Mucosa of rectum (tissue), 2 donors: ENCODE data around the gene CCDC18.
A peak's percentile ranks its signal among the peaks of the same experiment; 100 is the strongest.
"Not testable (repeated sequence)": the region's sequence is repeated elsewhere in the genome, so short reads cannot be mapped to it uniquely, and the experiment has no call there.

Source experiments
- H3K27ac ChIP-seq, 2 donors: one replicate each; pipeline ENCODE4 v1.7.0; 2013; ENCODE audit warnings: inconsistent platforms in 2 of 2, low read depth in 2 of 2, low read length in 2 of 2
- H3K27me3 ChIP-seq, 2 donors: one replicate each; pipeline ENCODE4 v1.7.0; 2013; ENCODE audit warnings: low read length in 2 of 2; ENCODE audit not compliant: control insufficient read depth in 2 of 2, insufficient read depth in 2 of 2
- H3K36me3 ChIP-seq, 2 donors: one replicate each; pipeline ENCODE4 v1.7.0; 2013; ENCODE audit warnings: low read length in 2 of 2; ENCODE audit not compliant: control insufficient read depth in 2 of 2, insufficient read depth in 2 of 2
- H3K4me1 ChIP-seq, 2 donors: one replicate each; pipeline ENCODE4 v1.7.0; 2013; ENCODE audit warnings: low read length in 2 of 2, mild to moderate bottlenecking in 1 of 2; ENCODE audit not compliant: control insufficient read depth in 2 of 2, insufficient read depth in 2 of 2
- H3K4me3 ChIP-seq, 2 donors: one replicate each; pipeline ENCODE4 v1.7.0; 2013; ENCODE audit warnings: low read length in 2 of 2
- H3K9ac ChIP-seq, 2 donors: one replicate each; pipeline ENCODE4 v1.7.0; 2013; ENCODE audit warnings: low read length in 2 of 2, low read depth in 1 of 2, mild to moderate bottlenecking in 1 of 2
- H3K9me3 ChIP-seq, 2 donors: one replicate each; pipeline ENCODE4 v1.7.0; 2013; ENCODE audit warnings: low read length in 2 of 2; ENCODE audit not compliant: control insufficient read depth in 2 of 2
- donor health status: healthy.
- donor health status: Normal muscosa, but diverticular disease.

Gene CCDC18

DNA sequence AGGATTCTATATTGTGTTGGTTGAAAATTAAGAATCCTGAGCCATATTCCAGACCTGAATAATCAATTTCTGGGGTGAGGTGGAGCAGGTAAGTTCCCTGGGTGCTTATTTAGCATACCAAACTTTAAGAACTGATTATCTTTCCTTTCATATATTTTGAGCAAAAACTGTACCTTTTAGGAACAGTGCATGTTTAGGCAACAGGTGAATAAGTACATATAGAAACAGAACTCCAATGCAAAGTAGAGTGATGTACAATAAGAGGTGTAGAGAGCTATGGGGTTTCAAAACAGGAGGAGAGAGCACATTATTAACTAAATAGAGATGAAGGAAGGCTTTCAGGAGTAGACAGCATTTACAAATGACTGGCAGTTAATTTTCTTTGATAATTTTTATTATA is 29.1 kb upstream of the CCDC18 start:
- H3K4me1 ChIP-seq: no peaks in the 10 kb centered on the region
- no peak overlapping the region for H3K4me3 ChIP-seq
- H3K36me3 ChIP-seq: peaks cover 26 to 29% of the 10 kb centered on the region in 2 donors

DNA sequence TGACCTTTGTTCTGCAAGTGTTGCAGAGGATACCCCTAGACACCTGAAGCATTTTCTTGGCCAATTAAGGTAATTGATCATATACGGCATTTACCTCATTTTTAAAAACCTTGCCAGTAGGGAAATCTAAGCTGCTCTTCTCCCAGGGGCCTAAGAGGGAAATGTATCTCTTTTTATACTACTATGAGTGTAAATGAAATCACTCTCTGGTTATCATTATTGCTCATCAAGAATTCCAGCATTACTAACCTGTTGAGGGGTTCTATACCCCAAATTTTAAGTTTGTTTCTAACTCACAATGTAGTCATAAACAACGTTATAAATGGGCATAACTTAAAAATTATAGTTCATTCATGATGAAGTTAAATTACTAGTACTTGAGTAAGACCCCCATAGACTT is 27.7 kb upstream of the CCDC18 start:
- no peak overlapping the region for H3K9ac ChIP-seq
- no peaks in the 10 kb centered on the region for H3K27me3 ChIP-seq
- no peak overlapping the region for H3K4me3 ChIP-seq
- no peak overlapping the region for H3K27ac ChIP-seq
- H3K36me3 ChIP-seq: peaks cover 29 to 39% of the 10 kb centered on the region in 2 donors
- H3K4me1 ChIP-seq: no peaks in the 10 kb centered on the region
- no peaks in the 10 kb centered on the region for H3K9me3 ChIP-seq

More for the DNA sequence above, 29.1 kb upstream of the CCDC18 start:
- no peaks in the 10 kb centered on the region for H3K27me3 ChIP-seq
- no peak overlapping the region for H3K9ac ChIP-seq
- H3K9me3 ChIP-seq: no peaks in the 10 kb centered on the region
- H3K27ac ChIP-seq: no peak overlapping the region

DNA sequence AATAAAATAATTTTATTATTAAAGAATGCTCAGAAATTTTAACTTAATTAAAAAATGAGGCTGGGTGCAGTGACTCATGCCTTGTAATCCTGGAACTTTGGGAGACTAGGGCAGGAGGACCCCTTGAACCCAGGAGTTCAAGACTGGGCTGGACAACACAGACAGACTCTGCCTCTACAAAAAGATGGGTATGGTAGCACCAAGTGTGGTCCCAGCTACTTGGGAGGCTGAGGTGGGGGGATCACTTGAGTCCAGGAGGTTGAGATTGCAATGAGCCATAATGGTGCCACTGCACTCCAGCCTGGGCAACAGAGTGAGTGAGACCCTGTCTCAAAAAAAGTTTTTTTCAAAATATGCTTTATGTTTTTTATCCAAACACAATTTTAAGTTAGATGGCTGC is 25.6 kb upstream of the CCDC18 start:
- H3K27ac ChIP-seq: no peak overlapping the region
- H3K4me1 ChIP-seq: peaks cover 0 to 3% of the 10 kb centered on the region in 2 donors
- no peaks in the 10 kb centered on the region for H3K9me3 ChIP-seq
- no peaks in the 10 kb centered on the region for H3K27me3 ChIP-seq
- no peak overlapping the region for H3K9ac ChIP-seq
- H3K36me3 ChIP-seq: peaks cover 15 to 40% of the 10 kb centered on the region in 2 donors
- no peak overlapping the region for H3K4me3 ChIP-seq

DNA sequence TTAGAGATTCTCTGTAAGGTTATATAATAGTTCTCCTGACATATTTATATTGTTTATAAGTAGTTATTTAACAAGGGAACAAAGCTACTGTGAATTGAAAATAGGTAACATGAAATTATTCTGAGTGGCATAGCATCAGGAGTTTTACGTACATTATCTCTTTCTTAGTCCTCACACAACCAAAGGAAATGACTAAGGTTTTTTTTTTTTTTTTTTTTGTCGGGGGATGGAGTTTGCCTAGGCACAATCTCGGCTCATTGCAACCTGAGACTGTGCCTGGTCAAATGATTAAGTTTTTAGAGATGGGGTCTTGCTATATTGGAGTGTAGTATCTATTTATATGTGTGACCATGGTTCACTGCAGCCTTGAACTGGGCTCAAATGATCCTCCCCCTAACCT is 25.2 kb upstream of the CCDC18 start:
- peaks cover 15 to 40% of the 10 kb centered on the region in 2 donors for H3K36me3 ChIP-seq
- no peaks in the 10 kb centered on the region for H3K9me3 ChIP-seq

DNA sequence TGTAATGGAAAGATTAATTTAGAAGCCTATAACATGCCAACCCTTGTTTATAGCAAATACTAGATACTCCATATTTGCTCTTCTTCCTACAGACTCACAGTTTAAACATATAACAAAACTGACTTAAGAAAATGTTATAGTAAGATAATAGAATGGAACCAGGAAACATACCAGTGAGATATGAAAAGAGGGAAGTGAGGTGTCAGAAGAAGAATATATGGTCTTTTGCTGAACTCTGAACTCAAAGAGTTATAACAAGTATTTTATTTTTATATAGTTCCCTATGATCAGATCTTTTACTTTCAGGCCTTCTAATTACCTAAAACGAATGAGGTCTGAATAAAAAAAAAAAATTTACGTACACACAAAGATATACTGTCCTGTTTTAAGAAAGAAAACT is 21.2 kb upstream of the CCDC18 start:
- Histone ChIP-seq H3K27ac (peak overlapping the region in 1 of 2 donors; percentile 48), H3K4me3 (no peak overlapping the region), H3K9me3 (no peaks in the 10 kb centered on the region), H3K9ac (no peak overlapping the region), H3K4me1 (peaks cover 0 to 3% of the 10 kb centered on the region in 2 donors), H3K27me3 (no peaks in the 10 kb centered on the region), H3K36me3 (peaks cover 10 to 26% of the 10 kb centered on the region in 2 donors)

More for the DNA sequence above, 25.2 kb upstream of the CCDC18 start:
- no peaks in the 10 kb centered on the region for H3K27me3 ChIP-seq
- H3K9ac ChIP-seq: no peak overlapping the region
- H3K4me3 ChIP-seq: no peak overlapping the region
- H3K27ac ChIP-seq: no peak overlapping the region
- peaks cover 0 to 3% of the 10 kb centered on the region in 2 donors for H3K4me1 ChIP-seq

DNA sequence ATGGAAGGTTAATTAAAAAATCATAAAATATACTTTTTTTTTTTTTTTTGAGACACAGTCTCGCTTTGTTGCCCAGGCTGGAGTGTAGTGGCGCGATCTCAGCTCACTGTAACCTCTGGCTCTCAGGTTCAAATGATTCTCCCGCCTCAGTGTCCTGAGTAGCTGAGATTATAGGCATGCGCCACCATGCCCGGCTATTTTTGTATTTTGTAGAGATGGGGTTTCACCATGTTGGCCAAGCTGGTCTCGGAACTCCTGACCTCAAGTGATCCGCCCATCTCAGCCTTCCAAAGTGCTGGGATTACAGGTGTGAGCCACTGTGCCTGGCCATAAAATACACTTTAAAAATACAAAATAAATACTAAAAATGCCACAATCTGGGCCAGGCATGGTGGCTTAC is 17.2 kb upstream of the CCDC18 start:
- H3K27ac ChIP-seq, H3K4me1 ChIP-seq, H3K9ac ChIP-seq, H3K36me3 ChIP-seq, H3K4me3 ChIP-seq, H3K9me3 ChIP-seq, H3K27me3 ChIP-seq: not testable (repeated sequence)

DNA sequence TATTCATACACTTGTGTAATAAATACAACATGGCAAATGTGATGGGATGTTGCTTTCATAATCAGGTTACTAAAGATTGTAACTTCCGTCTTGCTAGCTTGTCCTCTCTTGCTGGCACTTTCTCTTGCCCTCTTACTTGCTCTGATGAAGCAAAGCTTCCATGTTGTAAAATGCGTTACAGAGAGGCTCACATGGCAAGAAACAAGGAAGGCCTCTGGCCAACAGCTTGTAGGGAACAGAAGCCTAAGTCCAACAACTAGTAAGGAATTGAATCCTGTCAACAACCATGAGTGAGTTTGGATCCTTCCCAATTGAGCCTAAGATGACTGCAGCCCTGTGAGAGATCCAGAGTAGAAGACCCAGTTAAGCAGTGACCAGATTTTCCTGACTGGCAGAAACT is 15.7 kb upstream of the CCDC18 start:
- no peak overlapping the region for H3K4me3 ChIP-seq
- H3K9ac ChIP-seq: no peak overlapping the region
- no peaks in the 10 kb centered on the region for H3K9me3 ChIP-seq
- H3K27ac ChIP-seq: no peak overlapping the region
- peaks cover 0 to 5% of the 10 kb centered on the region in 2 donors for H3K36me3 ChIP-seq
- no peaks in the 10 kb centered on the region for H3K27me3 ChIP-seq
- no peaks in the 10 kb centered on the region for H3K4me1 ChIP-seq

DNA sequence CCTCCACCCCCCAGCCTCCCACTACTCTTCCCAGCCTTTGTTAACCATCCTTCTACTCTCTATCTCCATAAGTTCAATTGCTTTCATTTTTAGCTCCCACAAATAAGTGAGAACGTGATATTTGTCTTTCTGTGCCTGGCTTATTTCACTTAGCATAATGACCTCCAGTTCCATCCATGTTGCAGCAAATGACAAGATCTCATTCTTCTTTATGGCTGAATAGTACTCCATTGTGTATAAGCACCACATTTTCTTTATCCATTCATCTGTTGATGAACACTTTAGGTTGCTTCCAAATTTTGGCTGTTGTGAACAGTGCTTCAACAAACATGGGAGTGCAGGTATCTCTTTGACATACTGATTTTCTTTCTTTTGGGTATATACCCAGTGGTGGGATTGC is 14.6 kb upstream of the CCDC18 start:
- H3K27me3 ChIP-seq, H3K27ac ChIP-seq, H3K9me3 ChIP-seq, H3K4me3 ChIP-seq, H3K36me3 ChIP-seq, H3K9ac ChIP-seq, H3K4me1 ChIP-seq: not testable (repeated sequence)

DNA sequence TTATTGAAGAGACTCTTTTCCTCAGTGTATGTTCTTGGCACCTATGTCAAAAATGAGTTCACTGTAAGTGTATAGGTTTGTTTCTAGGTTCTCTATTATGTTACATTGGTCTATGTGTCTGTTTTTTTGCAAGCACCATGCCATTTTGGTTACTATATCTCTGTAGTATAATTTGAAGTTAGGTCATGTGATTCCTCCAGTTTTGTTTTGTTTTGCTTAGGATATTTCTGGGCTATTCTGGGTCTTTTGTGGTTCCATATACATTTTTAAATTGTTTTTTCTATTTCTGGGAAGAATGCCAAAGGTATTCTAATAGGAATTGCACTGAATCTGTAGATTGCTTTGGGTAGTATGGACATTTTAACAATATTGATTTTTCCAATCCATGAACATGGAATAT is 13.5 kb upstream of the CCDC18 start:
- H3K9ac ChIP-seq: no peak overlapping the region
- H3K27me3 ChIP-seq: no peaks in the 10 kb centered on the region
- peaks cover 0 to 5% of the 10 kb centered on the region in 2 donors for H3K36me3 ChIP-seq
- H3K9me3 ChIP-seq: no peaks in the 10 kb centered on the region
- peaks cover 0 to 4% of the 10 kb centered on the region in 2 donors for H3K4me1 ChIP-seq
- no peak overlapping the region for H3K27ac ChIP-seq
- no peak overlapping the region for H3K4me3 ChIP-seq

DNA sequence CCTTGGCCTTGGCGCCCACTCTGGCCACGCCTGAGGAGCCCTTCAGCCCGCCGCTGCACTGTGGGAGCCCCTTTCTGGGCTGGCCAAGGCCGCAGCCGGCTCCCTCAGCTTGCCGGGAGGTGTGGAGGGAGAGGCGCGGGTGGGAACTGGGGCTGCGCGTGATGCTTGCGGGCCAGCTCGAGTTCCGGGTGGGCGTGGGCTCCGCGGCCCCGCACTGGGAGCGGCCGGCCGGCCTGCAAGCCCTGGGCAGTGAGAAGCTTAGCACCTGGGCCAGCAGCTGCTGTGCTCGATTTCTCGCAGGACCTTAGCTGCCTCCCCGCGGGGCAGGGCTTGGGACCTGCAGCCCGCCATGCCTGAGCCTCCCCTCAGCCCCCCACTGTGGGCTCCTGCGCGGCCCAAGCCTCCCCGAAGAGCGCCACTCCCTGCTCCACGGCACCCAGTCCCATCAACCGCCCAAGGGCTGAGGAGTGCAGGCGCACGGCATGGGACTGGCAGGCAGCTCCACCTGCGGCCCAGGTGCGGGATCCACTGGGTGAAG is 10.3 kb upstream of the CCDC18 start:
- H3K36me3 ChIP-seq, H3K4me3 ChIP-seq, H3K9ac ChIP-seq, H3K27me3 ChIP-seq, H3K27ac ChIP-seq, H3K4me1 ChIP-seq, H3K9me3 ChIP-seq: not testable (repeated sequence)

DNA sequence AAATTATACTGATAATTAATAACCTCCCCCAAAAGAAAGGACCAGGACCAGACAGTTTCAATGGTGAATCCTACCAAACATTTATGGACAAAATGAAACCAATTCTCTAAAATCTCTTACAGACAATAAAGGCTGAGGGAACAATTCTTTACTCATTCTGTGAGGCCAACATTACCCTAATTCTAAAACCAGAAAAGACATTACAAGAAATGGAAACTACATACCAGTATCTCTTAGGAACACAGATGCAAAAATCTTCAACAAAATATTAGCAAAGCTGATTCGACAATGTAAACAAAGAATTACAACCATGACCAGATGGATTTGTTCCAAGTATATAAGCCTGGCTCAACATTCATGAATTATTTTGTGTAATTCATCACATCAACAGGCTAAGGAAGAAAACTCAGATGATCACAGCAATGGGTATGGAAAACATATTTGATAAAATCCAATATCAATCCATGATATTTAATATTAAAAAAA is 8.9 kb upstream of the CCDC18 start:
- no peaks in the 10 kb centered on the region for H3K9me3 ChIP-seq
- no peaks in the 10 kb centered on the region for H3K36me3 ChIP-seq
- H3K27ac ChIP-seq: no peak overlapping the region
- no peaks in the 10 kb centered on the region for H3K27me3 ChIP-seq
- no peak overlapping the region for H3K9ac ChIP-seq
- H3K4me3 ChIP-seq: no peak overlapping the region
- peaks cover 0 to 4% of the 10 kb centered on the region in 2 donors for H3K4me1 ChIP-seq
